Thyroid gland (tissue), 4 donors: Measurements from ENCODE around the gene PLCH1. TPM values are rescaled to one million over a fixed set of nuclear protein-coding genes. Genes with fewer than 3 reads are reported as not detected.

Experiments
- DNase-seq, 2 donors: peaks; one replicate each; pipeline ENCODE4 v3.0.0-alpha.2; 2019
- H3K27ac ChIP-seq, 3 donors: fragments of 200-600 bp; sonication (generic); 1 replicate in 2 of 3; 2 replicates in 1 of 3; pipeline ENCODE4 v1.5.1; 2016 to 2019; ENCODE audit warnings: mild to moderate bottlenecking in 1 of 3, moderate library complexity in 1 of 3
- H3K27me3 ChIP-seq: fragments of 200-600 bp; sonication (generic); one replicate; pipeline ENCODE4 v1.5.1; 2019
- H3K36me3 ChIP-seq, 2 donors: fragments of 200-600 bp; sonication (generic); one replicate each; pipeline ENCODE4 v1.5.1; 2016 to 2019
- H3K4me1 ChIP-seq, 2 donors: fragments of 200-600 bp; sonication (generic); one replicate each; pipeline ENCODE4 v1.5.1; 2017 to 2019
- H3K4me3 ChIP-seq, 3 donors: fragments of 200-600 bp; sonication (generic); replicated peaks in 1 of 3; 1 replicate in 2 of 3; 2 replicates in 1 of 3; pipeline ENCODE4 v1.5.1; 2016; ENCODE audit warnings: mild to moderate bottlenecking in 1 of 3
- H3K9me3 ChIP-seq: fragments of 200-600 bp; sonication (generic); one replicate; pipeline ENCODE4 v1.5.1; 2017
- CTCF ChIP-seq, 6 experiments: fragments of 200-600 bp in 3 of 6; fragments of 450-650 bp in 3 of 6; sonication (generic) in 3 of 6; IDR thresholded peaks; one replicate each; pipeline ENCODE4 v1.5.1; 2016 to 2019; ENCODE audit warnings: antibody characterized with exemption in 6 of 6, mild to moderate bottlenecking in 2 of 6, inconsistent platforms in 1 of 6, moderate library complexity in 1 of 6
- POLR2A ChIP-seq, 2 donors: fragments of 450-650 bp; IDR thresholded peaks; one replicate each; pipeline ENCODE4 v1.6.1; 2017; ENCODE audit warnings: antibody characterized with exemption in 2 of 2, mild to moderate bottlenecking in 2 of 2, moderate library complexity in 1 of 2
- WGBS, 2 donors: methylation state at CpG; one replicate each; pipeline ENCODE4 v1.1.5; 2017; 5-methylcytosine and 5-hydroxymethylcytosine counted together
- intact Hi-C: fragments of 100-400 bp; cut with DNase I; formaldehyde crosslinking; loops from one replicate; pipeline ENCODE4 v1.15.1; 2023
- total RNA-seq, 4 donors: library from RNA; depleted of rRNA; stranded (reverse); fragments of >200 nt; gene quantifications; one replicate each; pipeline ENCODE4 v1.2.3, GENCODE V29; 2016

Gene PLCH1
- total RNA-seq, 4 donors from 2014 or later, result 4.3 to 20.6 (median 14.1) TPM

- Histone ChIP-seq H3K27me3 (no peaks in the 10 kb centered on the region), H3K9me3 (no peaks in the 10 kb centered on the region), H3K27ac (no peak overlapping the region), H3K4me1 (no peaks in the 10 kb centered on the region), H3K36me3 (no peaks in the 10 kb centered on the region), H3K4me3 (no peak overlapping the region)
- intact Hi-C loops, result no loop called here
- TF ChIP-seq CTCF (IDR thresholded peaks at IDR 0.05) (no peak), POLR2A (IDR thresholded peaks at IDR 0.05) (no peak)
- no peak for DNase-seq
Observed at GRCh38 chr3:155611456-155611855, 133.4 kb downstream of the PLCH1 start.

GRCh38 chr3:155609586-155609985 is 135.3 kb downstream of the PLCH1 start:
- intact Hi-C loops, result no loop called here
- Histone ChIP-seq H3K27ac (no peak overlapping the region), H3K36me3 (no peaks in the 10 kb centered on the region), H3K27me3 (no peaks in the 10 kb centered on the region), H3K9me3 (no peaks in the 10 kb centered on the region), H3K4me1 (no peaks in the 10 kb centered on the region), H3K4me3 (no peak overlapping the region)
- no peak for DNase-seq
- TF ChIP-seq POLR2A (IDR thresholded peaks at IDR 0.05) (no peak), CTCF (IDR thresholded peaks at IDR 0.05) (no peak)

GRCh38 chr3:155608228-155608920 is 136.5 kb downstream of the PLCH1 start:
- no peaks in the 10 kb centered on the region for H3K27me3 ChIP-seq
- H3K27ac ChIP-seq, result no peak overlapping the region
- H3K4me1 ChIP-seq, result peaks cover 0 to 3% of the 10 kb centered on the region in 2 donors
- no peak for DNase-seq
- no peak for TF ChIP-seq CTCF (IDR thresholded peaks at IDR 0.05)
- TF ChIP-seq POLR2A (IDR thresholded peaks at IDR 0.05), result no peak
- H3K4me3 ChIP-seq, result no peak overlapping the region
- no peaks in the 10 kb centered on the region for H3K36me3 ChIP-seq
- intact Hi-C loops, result no loop called here
- 94 to 95% methylated on average over 10 of the region's 10 CpGs for WGBS, 2 donors
- H3K9me3 ChIP-seq, result no peaks in the 10 kb centered on the region

GRCh38 chr3:155607761-155608160 is 137.1 kb downstream of the PLCH1 start:
- TF ChIP-seq CTCF (IDR thresholded peaks at IDR 0.05) (no peak), POLR2A (IDR thresholded peaks at IDR 0.05) (no peak)
- Histone ChIP-seq H3K9me3 (no peaks in the 10 kb centered on the region), H3K4me1 (peaks cover 3 to 5% of the 10 kb centered on the region in 2 donors), H3K27me3 (no peaks in the 10 kb centered on the region), H3K27ac (no peak overlapping the region), H3K36me3 (no peaks in the 10 kb centered on the region), H3K4me3 (no peak overlapping the region)
- WGBS, 2 donors, result 65 to 87% methylated on average over 1 of the region's 1 CpG
- intact Hi-C loops, result no loop called here
- no peak for DNase-seq

GRCh38 chr3:155605571-155605970 is 139.3 kb downstream of the PLCH1 start:
- H3K27ac ChIP-seq, result no peak overlapping the region
- WGBS, 2 donors, result 71 to 72% methylated on average over 5 of the region's 5 CpGs
- no peak for DNase-seq

More at GRCh38 chr3:155605571-155605970, 139.3 kb downstream of the PLCH1 start:
- Histone ChIP-seq H3K27me3 (no peaks in the 10 kb centered on the region), H3K36me3 (no peaks in the 10 kb centered on the region), H3K4me3 (no peak overlapping the region), H3K9me3 (no peaks in the 10 kb centered on the region), H3K4me1 (peaks cover 4 to 5% of the 10 kb centered on the region in 2 donors)
- intact Hi-C loops, result no loop called here
- TF ChIP-seq POLR2A (IDR thresholded peaks at IDR 0.05) (no peak), CTCF (IDR thresholded peaks at IDR 0.05) (no peak)
